Subcutaneous abdominal adipose tissue (tissue), 5 donors: ENCODE data around the gene OR10AG1.

Experiments
- H3K27ac ChIP-seq: one replicate; pipeline ENCODE4 v1.7.0; 2013; ENCODE audit warnings: low read depth, mild to moderate bottlenecking, inconsistent platforms, low read length, moderate library complexity
- H3K27me3 ChIP-seq, 5 donors: one replicate each; pipeline ENCODE4 v1.7.0; 2013; ENCODE audit warnings: low read length in 5 of 5, inconsistent platforms in 1 of 5; ENCODE audit not compliant: control insufficient read depth in 5 of 5, insufficient read depth in 4 of 5
- H3K36me3 ChIP-seq, 5 donors: one replicate each; pipeline ENCODE4 v1.7.0; 2013; ENCODE audit warnings: low read length in 5 of 5; ENCODE audit not compliant: control insufficient read depth in 5 of 5, insufficient read depth in 5 of 5
- H3K4me1 ChIP-seq, 5 donors: one replicate each; pipeline ENCODE4 v1.7.0; 2013; ENCODE audit warnings: low read length in 5 of 5, mild to moderate bottlenecking in 3 of 5, moderate library complexity in 1 of 5; ENCODE audit not compliant: control insufficient read depth in 5 of 5, insufficient read depth in 5 of 5
- H3K4me3 ChIP-seq, 5 donors: one replicate each; pipeline ENCODE4 v1.7.0; 2013; ENCODE audit warnings: low read length in 5 of 5, low read depth in 1 of 5
- H3K9ac ChIP-seq, 5 donors: one replicate each; pipeline ENCODE4 v1.7.0; 2013; ENCODE audit warnings: low read length in 5 of 5, mild to moderate bottlenecking in 4 of 5, moderate library complexity in 3 of 5
- H3K9me3 ChIP-seq, 5 donors: one replicate each; pipeline ENCODE4 v1.7.0; 2013; ENCODE audit warnings: low read length in 5 of 5; ENCODE audit not compliant: control insufficient read depth in 5 of 5
- donor health status: healthy.
- donor health status: healthy.
- donor health status: healthy.
- donor health status: healthy.
- donor health status: healthy.

OR10AG1 gene, protein sequence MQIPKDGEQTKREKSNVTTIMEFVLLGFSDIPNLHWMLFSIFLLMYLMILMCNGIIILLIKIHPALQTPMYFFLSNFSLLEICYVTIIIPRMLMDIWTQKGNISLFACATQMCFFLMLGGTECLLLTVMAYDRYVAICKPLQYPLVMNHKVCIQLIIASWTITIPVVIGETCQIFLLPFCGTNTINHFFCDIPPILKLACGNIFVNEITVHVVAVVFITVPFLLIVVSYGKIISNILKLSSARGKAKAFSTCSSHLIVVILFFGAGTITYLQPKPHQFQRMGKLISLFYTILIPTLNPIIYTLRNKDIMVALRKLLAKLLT

DNA sequence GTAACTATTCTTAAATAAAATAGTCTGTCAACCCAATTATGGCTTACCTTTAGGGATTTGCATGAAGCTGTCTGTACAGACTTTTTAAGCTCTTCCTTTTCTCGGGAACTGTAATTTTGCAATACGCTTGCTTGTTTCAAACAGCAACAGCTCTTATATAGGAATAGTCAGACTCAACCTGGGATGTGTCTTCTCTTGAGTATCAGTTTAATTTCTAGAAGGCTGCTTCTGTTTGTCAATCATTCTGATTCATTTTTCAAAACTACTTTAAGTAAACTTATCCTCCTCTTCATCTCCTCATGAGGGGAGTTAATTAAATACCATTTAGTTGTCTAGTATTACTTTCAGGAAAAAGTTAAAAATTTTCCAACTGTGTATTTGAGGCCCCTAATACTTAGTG is at the start of gene OR10AG1:
Gene OR10AG1, minus strand, starts transcription at position 101 of the 400 bp plus-strand sequence. Its CDS starts 38 bp downstream, at position 63.
- H3K4me1 ChIP-seq: no peaks in the 10 kb centered on the region
- no peak within 1 kb of the TSS for H3K27ac ChIP-seq
- no peaks in the 10 kb centered on the region for H3K9me3 ChIP-seq
- H3K36me3 ChIP-seq: no peaks in the 10 kb centered on the region
- H3K9ac ChIP-seq: no peak within 1 kb of the TSS
- H3K27me3 ChIP-seq: no peaks in the 10 kb centered on the region
- no peak within 1 kb of the TSS for H3K4me3 ChIP-seq

DNA sequence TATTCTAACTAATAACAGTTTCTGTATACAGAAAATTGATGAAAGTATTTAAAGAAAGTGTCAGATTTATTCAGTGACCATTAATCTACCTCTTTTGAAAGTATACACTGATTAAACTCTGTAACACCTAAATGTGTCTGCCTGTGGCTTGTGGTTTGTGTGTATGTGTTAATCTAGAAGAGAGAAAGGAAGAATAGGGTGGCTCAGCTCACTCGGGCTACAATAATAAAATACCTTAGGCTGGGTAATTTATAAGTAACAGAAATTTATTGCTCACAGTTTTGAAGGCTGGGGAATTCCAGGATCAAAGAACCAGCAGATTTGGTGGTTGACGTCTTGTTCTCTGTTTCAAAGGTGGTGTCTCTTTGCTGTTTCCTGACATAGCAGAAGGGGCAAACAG is 44.1 kb upstream of the OR10AG1 start:
- Histone ChIP-seq H3K9ac (no peak overlapping the region), H3K9me3 (peaks cover 0 to 3% (median 3%) of the 10 kb centered on the region in 5 donors), H3K27ac (no peak overlapping the region), H3K4me3 (no peak overlapping the region), H3K4me1 (no peaks in the 10 kb centered on the region), H3K27me3 (no peaks in the 10 kb centered on the region), H3K36me3 (no peaks in the 10 kb centered on the region)

DNA sequence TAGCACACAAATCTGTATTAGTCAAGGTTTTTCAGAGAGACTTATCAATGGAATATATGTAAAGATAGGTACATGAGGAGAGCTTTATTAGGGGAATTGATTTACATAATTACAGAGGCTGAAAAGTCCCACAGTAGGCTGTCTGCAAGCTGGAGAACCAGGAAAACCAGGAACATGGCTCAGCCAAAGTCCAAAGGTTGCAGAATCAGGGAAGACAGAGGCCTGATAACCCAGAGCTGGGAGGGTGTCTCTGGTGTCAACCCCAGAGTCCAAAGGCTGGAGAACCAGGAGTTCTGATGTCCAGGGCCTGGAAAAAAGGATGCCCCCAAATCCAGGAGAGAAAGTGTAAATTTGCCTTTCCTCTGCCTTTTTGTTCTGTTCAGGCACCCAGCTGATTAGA is 41.0 kb upstream of the OR10AG1 start:
- H3K9ac ChIP-seq: no peak overlapping the region
- H3K36me3 ChIP-seq: no peaks in the 10 kb centered on the region
- no peaks in the 10 kb centered on the region for H3K27me3 ChIP-seq
- H3K4me1 ChIP-seq: no peaks in the 10 kb centered on the region
- H3K27ac ChIP-seq: no peak overlapping the region
- H3K4me3 ChIP-seq: no peak overlapping the region
- peaks cover 0 to 6% (median 3%) of the 10 kb centered on the region in 5 donors for H3K9me3 ChIP-seq

DNA sequence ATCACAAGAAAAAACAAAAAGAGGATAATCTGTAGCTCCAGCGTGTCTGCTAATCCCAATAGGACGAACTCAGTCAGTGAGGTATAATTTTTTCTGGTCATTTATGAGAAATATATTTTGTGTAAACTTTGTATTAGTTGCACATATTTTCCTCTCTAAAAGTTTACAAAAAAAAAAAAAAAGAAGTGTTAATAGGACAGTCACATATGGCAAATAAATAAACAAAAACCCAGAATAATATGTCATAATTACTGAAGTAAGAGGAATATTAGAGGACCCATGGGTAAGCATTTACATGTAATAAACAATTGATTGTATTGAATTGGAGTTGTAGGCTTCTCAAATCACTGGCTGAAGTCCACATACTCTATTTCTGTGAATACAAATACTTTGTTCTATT is 24.8 kb upstream of the OR10AG1 start, which contains the start of gene OR5F1:
Gene OR5F1, minus strand, starts transcription at position 101 of the 400 bp plus-strand sequence. Its CDS starts 0 bp downstream, at position 101.
- Histone ChIP-seq H3K9me3 (peaks cover 0 to 4% (median 0%) of the 10 kb centered on the region in 5 donors), H3K27ac (no peak within 1 kb of the TSS), H3K36me3 (no peaks in the 10 kb centered on the region), H3K9ac (no peak within 1 kb of the TSS), H3K4me1 (no peaks in the 10 kb centered on the region), H3K27me3 (no peaks in the 10 kb centered on the region), H3K4me3 (no peak within 1 kb of the TSS)

DNA sequence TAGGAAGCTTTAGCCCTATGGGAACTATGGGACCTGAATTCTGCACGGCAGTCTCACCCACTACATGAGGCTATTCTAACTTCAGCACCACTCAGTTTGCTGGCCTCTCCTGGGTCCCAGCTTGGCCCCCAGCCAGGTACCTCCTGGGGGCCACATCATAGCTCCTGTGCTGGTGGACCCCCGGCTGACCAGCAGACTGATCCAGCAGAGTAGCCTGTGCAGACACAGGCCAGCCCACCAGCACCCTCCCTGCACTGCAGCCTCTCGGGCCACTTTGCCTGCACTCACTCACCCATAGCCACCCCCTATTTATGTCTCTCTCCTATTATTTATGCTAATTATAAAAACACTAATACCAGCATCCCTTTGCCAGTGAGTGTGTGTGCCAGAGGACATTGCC is 1.2 kb upstream of the OR10AG1 start:
- no peaks in the 10 kb centered on the region for H3K4me1 ChIP-seq
- H3K27me3 ChIP-seq: no peaks in the 10 kb centered on the region
- no peak overlapping the region for H3K4me3 ChIP-seq
- no peak overlapping the region for H3K27ac ChIP-seq
- no peaks in the 10 kb centered on the region for H3K9me3 ChIP-seq
- no peaks in the 10 kb centered on the region for H3K36me3 ChIP-seq
- no peak overlapping the region for H3K9ac ChIP-seq

DNA sequence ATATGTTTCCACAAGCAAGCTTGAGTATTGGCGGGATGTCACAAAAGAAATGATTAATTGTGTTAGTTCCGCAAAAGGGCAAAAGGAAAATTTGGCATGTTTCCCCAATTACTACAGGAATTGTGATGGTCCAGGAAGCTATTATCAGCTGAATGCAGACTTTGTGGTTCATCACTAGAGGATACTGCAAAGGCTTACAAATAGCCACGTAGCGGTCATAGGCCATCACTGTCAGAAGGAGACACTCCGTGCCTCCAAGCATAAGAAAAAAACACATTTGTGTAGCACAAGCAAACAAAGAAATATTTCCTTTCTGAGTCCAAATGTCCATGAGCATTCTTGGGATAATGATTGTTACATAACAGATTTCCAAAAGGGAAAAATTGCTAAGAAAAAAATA is 1.8 kb downstream of the OR10AG1 start:
- no peaks in the 10 kb centered on the region for H3K4me1 ChIP-seq
- H3K36me3 ChIP-seq: no peaks in the 10 kb centered on the region
- H3K4me3 ChIP-seq: no peak overlapping the region
- no peaks in the 10 kb centered on the region for H3K27me3 ChIP-seq
- no peak overlapping the region for H3K9ac ChIP-seq
- H3K9me3 ChIP-seq: no peaks in the 10 kb centered on the region
- no peak overlapping the region for H3K27ac ChIP-seq

DNA sequence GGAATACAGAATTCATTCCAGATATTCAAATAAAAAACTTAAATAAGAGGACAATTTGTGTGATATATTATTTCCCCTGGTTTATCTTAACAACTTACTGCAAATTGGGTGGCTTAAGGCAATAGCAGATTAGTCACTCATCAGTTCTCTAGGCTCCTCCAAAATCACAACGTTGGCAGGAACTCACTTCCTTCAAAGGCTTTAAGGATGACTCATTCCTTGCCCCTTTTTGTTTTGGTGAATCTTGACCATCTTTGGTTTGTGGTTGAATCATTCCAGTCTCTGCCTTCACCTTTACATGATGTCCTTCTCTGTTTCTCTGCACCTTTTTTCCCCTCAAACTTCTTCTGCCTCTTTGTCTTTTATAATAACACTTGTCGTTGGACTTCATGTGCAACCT is 3.4 kb downstream of the OR10AG1 start:
- Histone ChIP-seq H3K27ac (no peak overlapping the region), H3K9ac (no peak overlapping the region), H3K4me1 (no peaks in the 10 kb centered on the region), H3K4me3 (no peak overlapping the region), H3K27me3 (no peaks in the 10 kb centered on the region), H3K9me3 (no peaks in the 10 kb centered on the region), H3K36me3 (no peaks in the 10 kb centered on the region)

DNA sequence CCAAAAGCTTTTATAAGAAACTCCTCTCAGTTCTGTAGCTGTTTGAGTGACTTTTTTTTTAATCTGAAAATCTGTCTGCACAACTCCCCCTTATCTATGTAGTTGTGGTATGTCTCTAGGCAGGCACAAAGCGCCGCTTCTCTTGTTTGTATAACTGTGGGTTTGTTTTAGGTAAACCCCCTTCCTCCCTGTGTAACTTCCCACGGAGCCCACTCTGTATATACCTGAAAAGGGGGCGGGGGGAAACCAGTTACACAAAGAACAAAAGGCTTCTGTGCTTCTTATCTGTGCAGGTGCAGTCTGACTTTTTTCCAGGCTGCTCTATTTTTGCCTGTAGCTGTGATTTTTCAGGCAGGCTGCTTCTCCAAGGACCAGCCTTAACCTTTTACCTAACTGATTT is 13.2 kb downstream of the OR10AG1 start:
- Histone ChIP-seq H3K9me3 (no peaks in the 10 kb centered on the region), H3K4me3 (no peak overlapping the region), H3K27ac (no peak overlapping the region), H3K36me3 (no peaks in the 10 kb centered on the region), H3K9ac (no peak overlapping the region), H3K27me3 (no peaks in the 10 kb centered on the region), H3K4me1 (no peaks in the 10 kb centered on the region)

DNA sequence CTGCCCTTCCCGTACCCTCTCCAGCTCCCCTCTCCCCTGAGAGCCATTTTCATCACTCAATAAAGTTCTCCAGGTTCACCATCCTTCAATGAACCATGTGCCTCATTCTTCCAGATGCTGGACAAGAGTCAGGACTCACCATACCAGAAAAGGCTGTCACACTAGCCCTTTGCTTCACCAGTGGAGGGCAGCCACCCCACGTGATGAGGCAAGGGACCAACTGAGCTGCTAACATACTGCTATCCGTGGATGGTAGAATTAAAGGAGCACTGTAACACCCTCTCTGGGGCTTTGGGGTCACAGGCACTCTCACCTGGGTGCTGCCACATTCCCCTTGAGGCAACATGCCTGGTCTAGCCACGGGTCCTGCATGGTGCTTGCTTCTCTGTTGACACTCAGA is 20.4 kb downstream of the OR10AG1 start:
- Histone ChIP-seq H3K4me3 (no peak overlapping the region), H3K9ac (no peak overlapping the region), H3K27me3 (peaks cover 0 to 4% (median 0%) of the 10 kb centered on the region in 5 donors), H3K4me1 (no peaks in the 10 kb centered on the region), H3K36me3 (no peaks in the 10 kb centered on the region), H3K27ac (no peak overlapping the region), H3K9me3 (no peaks in the 10 kb centered on the region)

DNA sequence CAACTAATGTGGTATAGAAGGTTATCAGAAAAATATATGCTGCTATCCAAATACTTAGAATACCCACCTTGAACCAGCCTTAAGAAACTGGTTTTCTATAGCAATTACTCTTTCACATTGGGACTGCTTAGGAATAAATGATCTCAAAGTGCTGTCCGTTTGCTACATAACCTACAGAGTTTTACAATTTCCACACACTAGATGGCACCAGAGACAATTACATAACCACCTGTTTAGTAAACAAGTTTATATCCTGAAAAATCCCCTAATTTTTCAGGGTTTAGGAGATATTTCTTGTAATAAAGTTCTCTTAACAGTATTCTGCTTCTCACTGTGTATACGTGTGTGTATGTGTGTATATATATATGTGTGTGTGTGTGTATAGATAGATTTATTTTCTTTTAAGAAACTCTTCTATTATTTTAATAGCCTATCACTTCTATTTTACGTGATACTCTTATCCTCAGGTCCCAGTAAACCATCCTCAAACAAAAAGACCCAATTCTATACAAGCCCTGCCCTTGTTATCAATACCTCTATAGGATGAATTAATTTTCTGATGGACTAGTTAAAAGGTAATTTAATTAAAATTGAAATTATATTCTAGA is 26.9 kb downstream of the OR10AG1 start:
- H3K36me3 ChIP-seq: no peaks in the 10 kb centered on the region
- H3K9ac ChIP-seq: no peak overlapping the region

More for the DNA sequence above, 26.9 kb downstream of the OR10AG1 start:
- Histone ChIP-seq H3K4me3 (no peak overlapping the region), H3K4me1 (peaks cover 0 to 3% (median 0%) of the 10 kb centered on the region in 5 donors), H3K9me3 (no peaks in the 10 kb centered on the region), H3K27me3 (no peaks in the 10 kb centered on the region), H3K27ac (no peak overlapping the region)
